HepG2 (cell line): ENCODE results near the gene SLFN12L. TPM values are rescaled to one million over a fixed set of nuclear protein-coding genes. Genes with fewer than 3 reads are reported as not detected.

Source experiments
- AGO1 ChIP-seq: fragments of 200-400 bp; formaldehyde crosslinking; IDR thresholded peaks from 2 replicates; pipeline ENCODE4 v1.6.1; 2017; ENCODE audit warnings: mild to moderate bottlenecking, low read depth, low read length, moderate library complexity; ENCODE audit not compliant: poor library complexity, severe bottlenecking
- CERS6 ChIP-seq: sonication (generic); formaldehyde crosslinking; IDR thresholded peaks from 2 replicates; pipeline ENCODE4 v1.5.0; 2020; ENCODE audit warnings: missing genetic modification reagents
- HIVEP1 ChIP-seq: sonication (generic); formaldehyde crosslinking; IDR thresholded peaks from 2 replicates; pipeline ENCODE4 v1.4.0; 2020; ENCODE audit warnings: mild to moderate bottlenecking, missing genetic modification reagents
- HNF4G ChIP-seq, 2 experiments: sonication (generic) in 1 of 2; formaldehyde crosslinking in 1 of 2; IDR thresholded peaks; 2 replicates each; pipeline versions ENCODE4 v1.4.0 to v1.6.1; 2011 to 2020; ENCODE audit warnings: borderline replicate concordance in 2 of 2, low read depth in 2 of 2, mild to moderate bottlenecking in 2 of 2, low read length in 1 of 2, missing genetic modification reagents in 1 of 2, moderate library complexity in 1 of 2
- MIER2 ChIP-seq: IDR thresholded peaks from 2 replicates; pipeline ENCODE4 v1.6.1; 2016; ENCODE audit warnings: missing biosample characterization, missing genetic modification reagents
- NCOA5 ChIP-seq: sonication (generic); formaldehyde crosslinking; IDR thresholded peaks from 2 replicates; pipeline ENCODE4 v1.4.0; 2020; ENCODE audit warnings: missing genetic modification reagents
- SIN3A ChIP-seq: IDR thresholded peaks from 2 replicates; pipeline ENCODE4 v1.6.1; 2011; ENCODE audit warnings: low read depth, mild to moderate bottlenecking, control low read depth, low read length, borderline replicate concordance
- SNAI1 ChIP-seq: sonication (generic); formaldehyde crosslinking; IDR thresholded peaks from 2 replicates; pipeline ENCODE4 v1.5.0; 2020; ENCODE audit warnings: mild to moderate bottlenecking, missing genetic modification reagents, borderline replicate concordance
- YY1 ChIP-seq: IDR thresholded peaks from 2 replicates; pipeline ENCODE4 v1.6.1; 2011; ENCODE audit warnings: low read length, low read depth, moderate library complexity, mild to moderate bottlenecking; ENCODE audit not compliant: insufficient read depth, insufficient replicate concordance
- ZFY ChIP-seq: sonication (generic); formaldehyde crosslinking; IDR thresholded peaks from 2 replicates; pipeline ENCODE4 v1.4.0; 2020; ENCODE audit warnings: missing genetic modification reagents
- ZMYM2 ChIP-seq: sonication (generic); formaldehyde crosslinking; IDR thresholded peaks from 2 replicates; pipeline ENCODE4 v1.8.0; 2022; ENCODE audit warnings: mild to moderate bottlenecking, missing genetic modification reagents
- ZNF275 ChIP-seq: sonication (generic); formaldehyde crosslinking; IDR thresholded peaks from 2 replicates; pipeline ENCODE4 v1.8.0; 2022; ENCODE audit warnings: missing genetic modification reagents, mild to moderate bottlenecking, inconsistent platforms, borderline replicate concordance
- ZNF280B ChIP-seq: sonication (generic); formaldehyde crosslinking; IDR thresholded peaks from 2 replicates; pipeline ENCODE4 v1.5.0; 2020; ENCODE audit warnings: missing genetic modification reagents, mild to moderate bottlenecking, borderline replicate concordance
- ZNF546 ChIP-seq: sonication (generic); formaldehyde crosslinking; conservative IDR thresholded peaks from 2 replicates; pipeline ENCODE4 v1.8.1; 2023; ENCODE audit warnings: mild to moderate bottlenecking, missing genetic modification reagents
- ZNF660 ChIP-seq: sonication (generic); formaldehyde crosslinking; IDR thresholded peaks from 2 replicates; pipeline ENCODE4 v1.5.1; 2020; ENCODE audit warnings: mild to moderate bottlenecking, low read depth, missing genetic modification reagents, borderline replicate concordance
- ZNF768 ChIP-seq: sonication (generic); formaldehyde crosslinking; IDR thresholded peaks from 2 replicates; pipeline ENCODE4 v1.4.0; 2020; ENCODE audit warnings: missing genetic modification reagents
- ZNF773 ChIP-seq: sonication (generic); formaldehyde crosslinking; IDR thresholded peaks from 2 replicates; pipeline ENCODE4 v1.4.0; 2020; ENCODE audit warnings: missing genetic modification reagents, borderline replicate concordance
- ZNF800 ChIP-seq: sonication (generic); formaldehyde crosslinking; IDR thresholded peaks from 2 replicates; pipeline ENCODE4 v1.4.0; 2020; ENCODE audit warnings: missing genetic modification reagents
- ZSCAN5A ChIP-seq: sonication (generic); formaldehyde crosslinking; IDR thresholded peaks from 2 replicates; pipeline ENCODE4 v1.8.0; 2022; ENCODE audit warnings: mild to moderate bottlenecking, missing genetic modification reagents, borderline replicate concordance
- polyA plus RNA-seq, 8 experiments: library from polyadenylated mRNA; depleted of rRNA in 3 of 8; stranded (reverse) in 7 of 8; unstranded in 1 of 8; fragments of >200 nt; fragmentation: Illumina TruSeq in 4 of 8; extraction: Trizol in 4 of 8; gene quantifications; 2 replicates each; pipeline versions ENCODE4 v1.2.1 to v1.2.3, GENCODE V29; 2011 to 2016; ENCODE audit warnings: low read depth in 4 of 8, missing spikeins in 1 of 8, mixed read lengths in 1 of 8; ENCODE audit not compliant: insufficient read depth in 1 of 8
- total RNA-seq, 5 experiments: library from RNA; depleted of rRNA; stranded (reverse); fragments of >200 nt; fragmentation: Illumina TruSeq; extraction: Trizol; gene quantifications; 2 replicates each; pipeline ENCODE4 v1.2.3, GENCODE V29; 2016; ENCODE audit warnings: low read depth in 1 of 5

Gene SLFN12L
- total and polyA plus RNA-seq, 2 of the 13 experiments (the other 11 are each of a cell fraction or from before 2014, with no cell fraction given), result not detected

GRCh38 chr17:35578197-35578928 is 40.9 kb upstream of the SLFN12L start, which contains the start of gene PEX12 (continued):
- peak; percentile 67 for TF ChIP-seq AGO1
- 0 out of 2 replicates have a peak, but pooled peaks have one; percentile 15 for TF ChIP-seq SNAI1 (CRISPR knock-in tag)
- TF ChIP-seq ZNF800 (CRISPR knock-in tag), result peak; percentile 42; the same call in 1 of the 2 replicates
- TF ChIP-seq SIN3A, result peak; percentile 80
- 0 out of 2 replicates have a peak, but pooled peaks have one; percentile 70 for TF ChIP-seq ZNF546 (CRISPR knock-in tag)
- TF ChIP-seq MIER2, result peak; percentile 39; the same call in 1 of the 2 replicates
- no peak for TF ChIP-seq CERS6
- no peak for TF ChIP-seq ZNF768 (CRISPR knock-in tag)
- no peak for TF ChIP-seq ZSCAN5A (CRISPR knock-in tag)
- peak; percentile 93 for TF ChIP-seq ZFY (CRISPR knock-in tag)
- peak; percentile 89 for TF ChIP-seq YY1
- TF ChIP-seq ZNF660 (CRISPR knock-in tag), result no peak
- TF ChIP-seq HNF4G (IDR thresholded peaks at IDR 0.05; ENCODE audit: borderline replicate concordance, low read depth, low read length), result no peak; the same call in 1 of the 2 replicates
- no peak for TF ChIP-seq HNF4G (CRISPR knock-in tag; IDR thresholded peaks at IDR 0.05; ENCODE audit: borderline replicate concordance, low read depth)
- TF ChIP-seq ZNF773 (CRISPR knock-in tag), result no peak
- TF ChIP-seq HIVEP1 (CRISPR knock-in tag), result peak; percentile 46; the same call in 1 of the 2 replicates
- TF ChIP-seq ZMYM2 (CRISPR knock-in tag), result peak; percentile 54; the same call in 1 of the 2 replicates
- TF ChIP-seq ZNF275 (CRISPR knock-in tag), result peak; percentile 40; the same call in 1 of the 2 replicates
- no peak for TF ChIP-seq NCOA5
- TF ChIP-seq ZNF280B (CRISPR knock-in tag), result no peak; the same call in 1 of the 2 replicates
